ENCODE measurements around the gene ARF1. TPM values are rescaled to one million over a fixed set of nuclear protein-coding genes. Genes with fewer than 3 reads are reported as not detected.

ARF1 gene
- total and polyA plus RNA-seq, 2 of the 8 experiments (the other 6 are each of a cell fraction or from before 2014, with no cell fraction given): 265 to 471 TPM

- TF ChIP-seq CHD7 (IDR thresholded peaks at IDR 0.05; ENCODE audit: insufficient replicate concordance, low read length) (no peak), CBX5 (IDR thresholded peaks at IDR 0.05; ENCODE audit: low read depth, low read length) (no peak), EZH2 (IDR thresholded peaks at IDR 0.05; ENCODE audit: low read depth, low read length, severe bottlenecking) (no peak), POLR2A (IDR thresholded peaks at IDR 0.05; ENCODE audit: control extremely low read depth in 1 of 2, low read depth in 2 of 2, low read length in 2 of 2) (no peak), FOSL1 (IDR thresholded peaks at IDR 0.05; ENCODE audit: insufficient read depth, low read depth, low read length) (no peak), EGR1 (IDR thresholded peaks at IDR 0.05; ENCODE audit: borderline replicate concordance, low read depth, low read length) (no peak)
Observed at GRCh38 chr1:228105270-228105995, 22.9 kb downstream of the ARF1 start (continued).
